SK-N-SH treated with all-trans-retinoic acid at 6 μM for 48 hours (cell line): ENCODE measurements around the gene PTPRN2.

ENCODE experiments used
- CSRNP3 ChIP-seq: fragments of 250-450 bp; sonication (Bioruptor Pico); IDR thresholded peaks from 2 replicates; pipeline ENCODE4 v1.5.1; 2021; ENCODE audit warnings: mild to moderate bottlenecking, moderate library complexity
- ISL1 ChIP-seq: fragments of 250-450 bp; sonication (Bioruptor Pico); IDR thresholded peaks from 2 replicates; pipeline ENCODE4 v2.1.2; 2022; ENCODE audit warnings: mild to moderate bottlenecking, moderate library complexity
- OSR1 ChIP-seq: fragments of 250-450 bp; sonication (Bioruptor Pico); IDR thresholded peaks from 2 replicates; pipeline ENCODE4 v1.8.0; 2022; ENCODE audit warnings: moderate library complexity, mild to moderate bottlenecking, inconsistent platforms
- ZFP30 ChIP-seq: fragments of 450-650 bp; formaldehyde crosslinking; IDR thresholded peaks from 2 replicates; pipeline ENCODE4 v1.5.0; 2022; ENCODE audit warnings: mild to moderate bottlenecking, moderate library complexity

GRCh38 chr7:157556642-157556944 lies 1031.0 kb downstream of the PTPRN2 start:
- TF ChIP-seq ZFP30 (CRISPR knock-in tag) = no peak
- TF ChIP-seq CSRNP3 = no peak
- TF ChIP-seq OSR1 (CRISPR knock-in tag) = no peak
- no peak for TF ChIP-seq ISL1 (CRISPR knock-in tag)
